Measurements from ENCODE around the gene KRT39.

- TF ChIP-seq POLR2A (IDR thresholded peaks at IDR 0.05; ENCODE audit: low read depth, low read length): no peak
- no peak for TF ChIP-seq POLR2AphosphoS5 (IDR thresholded peaks at IDR 0.05; ENCODE audit: low read depth, low read length)
- TF ChIP-seq SPI1 (IDR thresholded peaks at IDR 0.05; ENCODE audit: low read depth, low read length): no peak
- TF ChIP-seq POU2F2 (IDR thresholded peaks at IDR 0.05; ENCODE audit: low read depth, low read length): no peak
Observed at GRCh38 chr17:41010441-41010840, 43.7 kb upstream of the KRT39 start.

All from GM12891 (cell line).